Esophagus muscularis mucosa (tissue), 4 donors: ENCODE measurements around the gene RIN3. TPM values are rescaled to one million over a fixed set of nuclear protein-coding genes. Genes with fewer than 3 reads are reported as not detected.
"Not testable (repeated sequence)": the region's sequence is repeated elsewhere in the genome, so short reads cannot be mapped to it uniquely, and the experiment has no call there.

ENCODE experiments used
- DNase-seq: peaks from one replicate; pipeline ENCODE4 v3.0.0-alpha.2; 2017; ENCODE audit errors: extremely low spot score
- H3K27ac ChIP-seq, 4 donors: fragments of 200-600 bp; sonication (generic); replicated peaks in 1 of 4; 1 replicate in 3 of 4; 2 replicates in 1 of 4; pipeline ENCODE4 v1.5.1; 2016 to 2019; ENCODE audit warnings: mild to moderate bottlenecking in 1 of 4
- H3K27me3 ChIP-seq, 4 donors: fragments of 200-600 bp; sonication (generic); one replicate each; pipeline versions ENCODE4 v1.5.1 to v1.6.0; 2016 to 2019
- H3K36me3 ChIP-seq, 4 donors: fragments of 200-600 bp; sonication (generic); one replicate each; pipeline ENCODE4 v1.5.1; 2016 to 2019
- H3K4me1 ChIP-seq, 4 donors: fragments of 200-600 bp; sonication (generic); one replicate each; pipeline ENCODE4 v1.5.1; 2016 to 2019
- H3K4me3 ChIP-seq, 4 donors: fragments of 200-600 bp; sonication (generic); 1 replicate in 2 of 4; 2 replicates in 2 of 4; pipeline ENCODE4 v1.5.1; 2016 to 2019; ENCODE audit warnings: mild to moderate bottlenecking in 4 of 4, moderate library complexity in 1 of 4
- H3K9me3 ChIP-seq, 4 donors: fragments of 200-600 bp; sonication (generic); 1 replicate in 3 of 4; 2 replicates in 1 of 4; pipeline ENCODE4 v1.5.1; 2016 to 2019
- EP300 ChIP-seq: sonication (generic); formaldehyde crosslinking; IDR thresholded peaks from one replicate; pipeline ENCODE4 v1.6.1; 2017; ENCODE audit warnings: antibody characterized with exemption
- POLR2A ChIP-seq: fragments of 450-650 bp; IDR thresholded peaks from one replicate; pipeline ENCODE4 v1.6.1; 2017; ENCODE audit warnings: antibody characterized with exemption, moderate library complexity, mild to moderate bottlenecking, low read depth
- POLR2AphosphoS5 ChIP-seq, 2 donors: sonication (generic); formaldehyde crosslinking; IDR thresholded peaks; one replicate each; pipeline ENCODE4 v1.6.1; 2017; ENCODE audit warnings: antibody characterized with exemption in 2 of 2
- WGBS: methylation state at CpG from one replicate; pipeline ENCODE4 v1.1.5; 2018; 5-methylcytosine and 5-hydroxymethylcytosine counted together
- intact Hi-C: fragments of 100-400 bp; cut with DNase I; formaldehyde crosslinking; loops from one replicate; pipeline ENCODE4 v1.15.1; 2023
- total RNA-seq, 4 donors: library from RNA; depleted of rRNA; stranded (reverse); fragments of >200 nt; gene quantifications; one replicate each; pipeline versions ENCODE4 v1.1.0 to v1.2.1, GENCODE V29; 2016
- TF ChIP-seq, protein P1 (sequence below), 3 experiments: fragments of 200-600 bp in 2 of 3; fragments of 450-650 bp in 1 of 3; sonication (generic) in 2 of 3; IDR thresholded peaks; one replicate each; pipeline ENCODE4 v1.5.1; 2017 to 2019; ENCODE audit warnings: antibody characterized with exemption in 3 of 3, mild to moderate bottlenecking in 2 of 3, moderate library complexity in 1 of 3

RIN3 gene
- total RNA-seq, 4 donors from 2014 or later: 10.6 to 20.0 (median 13.1) TPM

DNA sequence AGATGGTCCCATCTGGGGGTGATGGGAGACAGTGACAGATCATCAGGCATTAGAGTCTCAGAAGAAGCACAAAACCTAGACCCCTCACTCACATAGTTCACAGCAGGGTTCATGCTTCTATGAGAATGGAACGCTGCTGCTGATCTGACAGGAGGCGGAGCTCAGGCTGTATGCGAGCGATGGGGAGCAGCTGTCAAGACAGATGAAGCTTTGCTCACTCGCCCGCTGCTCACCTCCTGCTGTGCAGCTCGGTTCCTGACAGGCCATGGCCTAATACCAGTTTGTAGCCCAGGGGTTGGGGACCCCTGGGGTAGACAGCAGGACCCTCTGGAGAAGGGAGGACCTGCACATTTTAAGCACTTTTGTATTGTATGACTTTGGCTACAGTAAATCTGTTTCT lies 123.6 kb downstream of the RIN3 start:
- WGBS: 70% methylated on average over 7 of the region's 7 CpGs
- TF ChIP-seq POLR2AphosphoS5 (IDR thresholded peaks at IDR 0.05): no peak
- no peak for TF ChIP-seq EP300
- TF ChIP-seq, protein P1, sequence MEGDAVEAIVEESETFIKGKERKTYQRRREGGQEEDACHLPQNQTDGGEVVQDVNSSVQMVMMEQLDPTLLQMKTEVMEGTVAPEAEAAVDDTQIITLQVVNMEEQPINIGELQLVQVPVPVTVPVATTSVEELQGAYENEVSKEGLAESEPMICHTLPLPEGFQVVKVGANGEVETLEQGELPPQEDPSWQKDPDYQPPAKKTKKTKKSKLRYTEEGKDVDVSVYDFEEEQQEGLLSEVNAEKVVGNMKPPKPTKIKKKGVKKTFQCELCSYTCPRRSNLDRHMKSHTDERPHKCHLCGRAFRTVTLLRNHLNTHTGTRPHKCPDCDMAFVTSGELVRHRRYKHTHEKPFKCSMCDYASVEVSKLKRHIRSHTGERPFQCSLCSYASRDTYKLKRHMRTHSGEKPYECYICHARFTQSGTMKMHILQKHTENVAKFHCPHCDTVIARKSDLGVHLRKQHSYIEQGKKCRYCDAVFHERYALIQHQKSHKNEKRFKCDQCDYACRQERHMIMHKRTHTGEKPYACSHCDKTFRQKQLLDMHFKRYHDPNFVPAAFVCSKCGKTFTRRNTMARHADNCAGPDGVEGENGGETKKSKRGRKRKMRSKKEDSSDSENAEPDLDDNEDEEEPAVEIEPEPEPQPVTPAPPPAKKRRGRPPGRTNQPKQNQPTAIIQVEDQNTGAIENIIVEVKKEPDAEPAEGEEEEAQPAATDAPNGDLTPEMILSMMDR (IDR thresholded peaks at IDR 0.05): no peak
- no peak for TF ChIP-seq POLR2A
- Histone ChIP-seq H3K4me1 (peaks cover 0 to 28% (median 15%) of the 10 kb centered on the region in 4 donors), H3K27me3 (no peaks in the 10 kb centered on the region), H3K4me3 (no peak overlapping the region), H3K27ac (no peak overlapping the region), H3K9me3 (no peaks in the 10 kb centered on the region), H3K36me3 (peaks cover 0 to 10% (median 7%) of the 10 kb centered on the region in 4 donors)
- intact Hi-C loops: no loop called here
- no peak for DNase-seq

DNA sequence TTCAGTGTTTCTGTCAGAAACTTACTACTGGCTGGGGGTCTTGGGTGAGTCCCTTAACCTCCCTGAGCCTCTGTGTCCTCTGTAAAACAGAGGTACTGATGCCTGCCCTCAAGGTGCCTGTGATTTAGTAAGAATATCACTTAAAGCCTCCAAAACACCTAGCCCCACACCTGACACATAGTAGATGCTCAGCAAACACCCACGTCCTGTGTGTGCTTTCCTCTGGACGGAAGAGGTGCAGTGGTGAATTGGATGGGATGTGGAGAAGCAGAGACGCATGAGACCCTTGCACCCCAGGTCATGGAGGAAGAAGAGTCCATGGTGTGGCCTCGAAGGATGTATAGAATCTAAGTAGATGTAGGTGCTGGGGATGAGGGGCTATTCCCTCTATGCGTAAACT lies 124.3 kb downstream of the RIN3 start:
- no peak for TF ChIP-seq EP300
- TF ChIP-seq, protein P1 (IDR thresholded peaks at IDR 0.05): no peak
- TF ChIP-seq POLR2AphosphoS5 (IDR thresholded peaks at IDR 0.05): no peak
- TF ChIP-seq POLR2A: no peak
- WGBS: 94% methylated on average over 5 of the region's 5 CpGs
- H3K27ac ChIP-seq: no peak overlapping the region

DNA sequence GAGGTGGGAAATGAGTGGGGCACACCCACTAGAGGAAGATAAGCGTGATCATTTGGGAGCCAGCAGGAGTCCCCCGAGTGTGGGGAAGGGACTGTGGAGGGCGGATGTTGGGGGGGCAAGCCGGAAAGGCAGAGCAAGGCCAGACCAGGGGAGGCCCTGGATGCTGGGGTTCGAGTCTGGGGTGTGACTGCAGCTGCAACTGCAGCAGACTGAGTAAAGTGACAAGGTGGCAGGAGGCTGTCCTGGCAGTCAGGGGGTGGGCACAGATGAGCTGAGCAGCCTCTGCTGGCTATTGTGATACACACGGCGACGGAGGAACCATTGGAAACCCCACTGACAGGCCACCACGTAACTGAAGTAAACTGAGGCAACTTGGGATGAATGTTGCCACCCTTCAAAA lies 124.7 kb downstream of the RIN3 start:
- no peaks in the 10 kb centered on the region for H3K9me3 ChIP-seq
- intact Hi-C loops: no loop called here
- 95% methylated on average over 9 of the region's 9 CpGs for WGBS
- no peak overlapping the region for H3K4me3 ChIP-seq
- TF ChIP-seq POLR2A: no peak
- TF ChIP-seq EP300: no peak
- TF ChIP-seq, protein P1 (IDR thresholded peaks at IDR 0.05): no peak
- TF ChIP-seq POLR2AphosphoS5 (IDR thresholded peaks at IDR 0.05): no peak
- H3K27me3 ChIP-seq: no peaks in the 10 kb centered on the region
- peaks cover 0 to 17% (median 16%) of the 10 kb centered on the region in 4 donors for H3K36me3 ChIP-seq
- DNase-seq: no peak
- peak overlapping the region in 2 of 4 donors; percentile 43 to 52 for H3K27ac ChIP-seq
- H3K4me1 ChIP-seq: peaks cover 0 to 23% (median 12%) of the 10 kb centered on the region in 4 donors

More for the DNA sequence above, 124.3 kb downstream of the RIN3 start:
- H3K27me3 ChIP-seq: no peaks in the 10 kb centered on the region
- H3K4me3 ChIP-seq: no peak overlapping the region
- H3K9me3 ChIP-seq: no peaks in the 10 kb centered on the region
- intact Hi-C loops: no loop called here
- H3K36me3 ChIP-seq: peaks cover 0 to 15% (median 13%) of the 10 kb centered on the region in 4 donors
- DNase-seq: no peak
- peaks cover 0 to 27% (median 14%) of the 10 kb centered on the region in 4 donors for H3K4me1 ChIP-seq

DNA sequence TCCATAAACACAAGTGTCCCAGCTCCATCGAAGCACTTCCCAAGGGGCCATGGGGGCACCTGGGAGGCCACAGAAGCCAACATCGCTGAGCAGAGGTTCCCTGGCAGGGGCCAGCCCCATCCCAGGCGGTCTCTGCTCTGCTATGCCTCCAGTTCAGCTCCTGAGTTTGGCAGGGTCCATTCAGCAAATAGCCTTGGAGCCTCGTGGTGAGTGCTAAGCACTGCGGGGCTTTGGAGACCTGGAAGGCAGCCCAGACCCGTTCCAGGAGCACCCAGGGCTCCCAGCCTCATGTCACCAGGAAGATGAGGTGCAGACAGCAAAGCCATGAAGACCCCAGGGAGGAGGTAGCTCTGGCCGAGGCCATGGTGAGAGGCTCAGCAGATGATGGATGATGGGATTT lies 125.3 kb downstream of the RIN3 start:
- WGBS: 33% methylated on average over 2 of the region's 7 CpGs
- Histone ChIP-seq H3K4me3 (no peak overlapping the region), H3K36me3 (peaks cover 0 to 19% (median 16%) of the 10 kb centered on the region in 4 donors), H3K4me1 (peaks cover under 1 to 18% (median 10%) of the 10 kb centered on the region in 4 donors), H3K9me3 (no peaks in the 10 kb centered on the region), H3K27ac (peak overlapping the region in 2 of 4 donors; percentile 43 to 52), H3K27me3 (no peaks in the 10 kb centered on the region)
- TF ChIP-seq, protein P1 (IDR thresholded peaks at IDR 0.05): no peak
- TF ChIP-seq EP300: no peak
- TF ChIP-seq POLR2AphosphoS5 (IDR thresholded peaks at IDR 0.05): no peak
- no peak for TF ChIP-seq POLR2A
- DNase-seq: no peak
- intact Hi-C loops: no loop called here

DNA sequence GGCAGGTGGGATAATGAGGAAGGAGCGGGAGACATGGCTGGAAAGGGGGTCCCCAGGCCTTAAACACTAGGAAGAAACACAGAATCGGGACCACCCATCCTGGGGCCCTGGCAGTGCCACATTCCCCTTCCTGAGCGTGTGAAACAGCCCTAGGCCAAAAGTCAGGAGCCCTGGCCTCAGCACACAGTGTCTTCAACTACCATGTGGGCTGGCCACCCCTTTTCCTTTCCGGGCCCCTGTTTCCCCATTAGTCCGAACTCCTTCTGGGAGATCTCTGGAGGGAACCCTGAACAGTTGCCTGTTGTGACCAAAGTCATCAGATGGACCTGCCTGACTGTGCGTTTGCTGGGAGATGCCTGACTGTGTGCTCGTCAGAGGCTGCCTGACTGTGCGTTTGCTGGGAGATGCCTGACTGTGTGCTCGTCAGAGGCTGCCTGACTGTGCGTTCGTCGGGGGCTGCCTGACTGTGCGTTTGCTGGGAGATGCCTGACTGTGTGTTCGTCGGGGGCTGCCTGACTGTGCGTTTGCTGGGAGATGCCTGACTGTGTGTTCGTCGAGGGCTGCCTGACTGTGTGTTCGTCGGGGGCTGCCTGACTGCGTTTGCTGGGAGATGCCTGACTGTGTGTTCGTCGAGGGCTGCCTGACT lies 126.0 kb downstream of the RIN3 start:
- H3K4me3 ChIP-seq, H3K27me3 ChIP-seq, DNase-seq, intact Hi-C loops, H3K9me3 ChIP-seq: not testable (repeated sequence)
- peaks cover 7 to 22% (median 13%) of the 10 kb centered on the region in 4 donors for H3K4me1 ChIP-seq
- 93% methylated on average over 12 of the region's 23 CpGs for WGBS
- peaks cover 0 to 19% (median 17%) of the 10 kb centered on the region in 4 donors for H3K36me3 ChIP-seq
- H3K27ac ChIP-seq: peak overlapping the region in 2 of 4 donors; percentile 43 to 52
